HG02840 (cell line): Measurements from ENCODE around the gene POU3F1.
"Not testable (repeated sequence)": the region's sequence is repeated elsewhere in the genome, so short reads cannot be mapped to it uniquely, and the experiment has no call there.

Experiments used
- ATAC-seq: cut with Tn5 transposase; IDR thresholded peaks from one replicate; pipeline ENCODE4 v1.9.1; 2021; ENCODE audit warnings: mild to moderate bottlenecking, moderate library complexity, moderate number of reproducible peaks; ENCODE audit not compliant: unreplicated experiment, low FRiP score

The POU3F1 gene

DNA sequence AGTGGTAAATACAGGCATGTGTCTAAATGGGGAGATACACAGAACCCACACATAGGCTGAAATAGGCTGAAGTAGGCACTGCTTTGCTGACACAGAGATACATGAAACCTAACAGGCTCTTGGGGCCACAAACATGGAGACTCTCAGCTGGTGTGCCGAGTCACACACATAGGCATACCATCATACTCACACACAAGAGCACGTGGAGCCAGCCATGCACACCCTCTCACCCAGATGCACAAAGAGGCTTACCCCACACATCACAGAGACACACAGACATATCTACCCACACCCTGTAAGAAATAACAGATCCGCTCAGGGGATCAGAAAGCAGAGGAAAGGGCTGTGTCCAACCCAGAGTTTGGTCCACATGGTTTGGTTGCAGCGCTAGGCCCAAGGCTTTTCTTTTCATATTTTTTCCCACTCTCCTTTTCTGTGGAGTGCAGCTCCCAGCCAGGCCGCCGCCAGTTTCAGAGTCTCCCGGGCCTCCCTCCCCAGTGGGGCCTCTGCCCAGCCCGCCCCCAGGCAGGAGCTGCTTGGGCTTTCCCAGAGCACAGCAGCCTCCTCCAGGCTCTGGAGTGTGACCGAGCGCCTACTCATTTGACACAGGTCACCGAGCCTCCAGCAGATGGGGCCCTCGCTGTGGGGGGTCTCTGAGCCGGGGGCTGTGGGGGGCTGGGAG, 3.9 kb upstream of the POU3F1 start:
- ATAC-seq: no peak

DNA sequence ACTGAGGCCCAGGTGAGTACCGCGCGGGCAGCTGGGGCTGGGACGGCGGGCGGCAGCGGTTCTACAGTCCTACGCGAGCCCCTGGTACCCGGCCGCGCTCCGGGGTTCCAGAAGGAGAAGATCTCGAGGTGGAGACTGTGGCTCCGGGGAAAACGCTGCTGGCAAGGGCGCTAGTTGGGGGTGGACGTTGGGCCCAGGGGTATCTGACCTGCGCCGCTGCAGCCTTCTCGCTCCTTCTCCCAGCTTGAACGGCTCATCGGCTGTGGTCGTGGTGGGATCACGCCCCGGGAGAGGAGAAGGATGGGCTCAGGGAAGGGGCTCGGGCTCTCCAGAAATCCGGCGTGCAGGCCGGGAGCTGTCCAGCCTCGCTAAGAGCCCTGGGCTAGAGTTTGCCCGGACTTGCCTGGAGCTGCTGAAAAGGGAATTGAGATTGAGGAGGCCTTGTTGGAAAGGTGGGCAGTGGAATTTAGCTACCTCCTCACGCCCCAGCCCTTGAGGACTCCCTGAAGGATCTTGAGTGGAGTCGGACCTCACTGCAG, 1.1 kb upstream of the POU3F1 start:
- ATAC-seq: no peak

DNA sequence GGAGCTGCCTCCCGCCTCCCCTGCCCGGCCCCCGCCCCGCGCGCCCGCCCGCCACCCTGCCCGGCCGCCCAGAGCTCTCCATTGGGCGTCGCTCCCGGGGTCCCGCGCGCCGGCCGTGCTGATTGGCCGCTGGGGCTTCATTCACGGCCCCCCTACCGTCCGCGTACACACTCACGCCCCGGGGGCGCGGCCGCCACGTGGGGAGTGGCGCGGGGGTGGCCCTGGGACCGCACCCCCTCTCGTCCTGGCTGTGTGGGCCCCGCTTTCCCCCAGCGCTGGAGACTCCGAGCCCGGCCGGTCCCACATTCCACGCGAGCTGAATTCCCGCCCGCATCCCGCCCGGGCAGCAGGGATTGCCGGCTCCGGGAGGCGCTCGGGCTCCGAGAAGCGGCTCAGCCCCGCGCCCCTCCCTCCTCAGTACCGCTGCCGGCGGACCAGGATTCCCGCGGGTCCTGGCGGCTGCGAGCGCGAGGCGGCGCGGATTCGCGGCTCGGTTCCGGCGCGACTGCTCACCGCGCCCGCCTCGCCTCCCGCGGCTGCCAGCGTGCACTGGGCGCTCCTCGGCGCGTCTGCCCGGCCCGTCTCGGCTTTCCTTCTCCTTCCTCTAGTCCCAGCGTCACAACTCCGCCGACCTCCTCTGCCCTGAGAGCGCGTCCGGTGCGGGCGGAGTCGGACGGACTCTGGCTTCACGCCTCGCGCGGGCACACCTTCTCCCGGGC, 450 bp upstream of the POU3F1 start:
- ATAC-seq: peak; percentile 62

DNA sequence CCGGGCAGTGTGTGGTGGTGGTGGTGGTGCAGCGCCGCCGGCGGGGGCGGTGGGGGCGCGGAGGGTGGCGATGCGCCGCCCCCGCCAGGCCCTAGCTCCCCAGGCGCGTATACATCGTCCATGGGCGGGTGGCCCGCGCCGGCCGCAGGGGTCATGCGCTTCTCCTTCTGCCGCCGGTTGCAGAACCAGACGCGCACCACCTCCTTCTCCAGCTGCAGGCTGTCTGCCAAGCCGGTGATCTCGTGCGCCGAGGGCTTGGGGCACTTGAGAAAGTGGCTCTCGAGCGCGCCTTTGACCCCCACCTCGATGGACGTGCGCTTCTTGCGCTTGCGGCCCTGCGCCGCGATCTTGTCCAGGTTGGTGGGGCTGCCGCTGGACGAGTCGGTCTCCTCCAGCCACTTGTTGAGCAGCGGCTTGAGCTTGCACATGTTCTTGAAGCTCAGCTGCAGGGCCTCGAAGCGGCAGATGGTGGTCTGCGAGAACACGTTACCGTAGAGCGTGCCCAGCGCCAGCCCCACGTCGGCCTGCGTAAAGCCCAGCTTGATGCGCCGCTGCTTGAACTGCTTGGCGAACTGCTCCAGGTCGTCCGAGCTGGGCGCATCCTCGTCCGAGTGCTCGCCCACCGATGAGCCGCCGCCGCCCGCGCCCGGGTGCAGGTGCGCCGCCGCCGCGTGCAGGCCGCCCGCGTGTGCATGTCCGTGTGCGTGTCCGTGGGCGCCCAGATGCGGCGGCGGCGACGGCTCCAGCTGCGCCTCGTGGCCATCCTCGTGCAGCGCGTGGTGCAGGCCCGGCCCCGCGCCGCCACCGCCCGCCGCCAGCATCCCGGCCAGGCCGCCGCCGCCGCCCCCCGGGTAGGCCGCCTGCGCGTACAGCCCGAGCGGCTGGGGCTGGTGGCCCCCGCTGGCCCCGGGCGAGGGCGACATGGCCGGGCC, 926 bp downstream of the POU3F1 start:
- no peak for ATAC-seq

DNA sequence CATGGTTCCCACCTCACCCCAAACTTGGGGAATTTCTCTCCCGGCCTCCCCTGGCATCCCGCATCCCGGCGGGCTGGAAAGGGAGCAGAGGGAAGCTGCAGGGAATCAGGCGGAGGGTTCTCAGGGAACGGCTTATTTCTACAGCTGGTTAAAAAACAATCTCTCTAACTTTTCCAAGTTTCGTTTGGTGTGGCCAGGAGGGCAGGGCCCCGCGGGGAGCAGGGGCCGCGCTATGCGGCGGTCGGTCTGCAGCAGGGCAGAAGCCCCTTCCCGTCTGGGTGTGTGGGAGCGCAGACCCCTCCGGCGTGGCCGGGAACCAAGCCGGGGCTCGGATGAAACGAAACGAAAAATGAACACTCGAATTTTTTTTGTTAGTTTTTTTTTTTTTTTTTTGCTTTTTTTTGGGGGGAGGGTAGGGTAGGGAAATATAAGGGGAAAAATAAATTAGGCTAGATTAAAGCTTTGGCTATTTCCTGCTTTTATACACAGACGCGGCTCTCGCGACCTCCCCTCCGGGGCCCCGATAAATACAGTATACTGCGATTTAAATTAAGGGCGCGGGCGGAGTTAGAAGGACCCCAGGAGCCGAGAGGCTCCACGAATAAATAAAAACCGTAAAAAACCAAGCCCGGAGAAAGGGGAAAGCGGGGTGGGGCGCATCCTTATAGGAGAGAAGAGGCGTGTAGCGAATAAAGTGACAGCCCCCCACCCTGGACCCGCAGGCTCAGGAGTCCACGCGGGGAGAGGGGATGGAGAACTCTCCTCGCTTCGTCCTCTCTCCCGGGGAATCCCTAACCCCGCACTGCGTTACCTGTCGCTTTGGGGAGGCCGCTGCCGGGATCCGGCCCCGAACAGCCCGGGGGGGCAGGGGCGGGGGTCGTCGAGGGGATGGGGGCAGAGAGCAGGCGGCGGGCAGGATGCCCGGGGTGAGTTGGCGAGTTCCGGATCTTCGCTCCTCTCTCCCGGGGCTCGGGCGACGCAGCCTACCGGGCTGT, 2.1 kb downstream of the POU3F1 start:
- ATAC-seq: no peak

DNA sequence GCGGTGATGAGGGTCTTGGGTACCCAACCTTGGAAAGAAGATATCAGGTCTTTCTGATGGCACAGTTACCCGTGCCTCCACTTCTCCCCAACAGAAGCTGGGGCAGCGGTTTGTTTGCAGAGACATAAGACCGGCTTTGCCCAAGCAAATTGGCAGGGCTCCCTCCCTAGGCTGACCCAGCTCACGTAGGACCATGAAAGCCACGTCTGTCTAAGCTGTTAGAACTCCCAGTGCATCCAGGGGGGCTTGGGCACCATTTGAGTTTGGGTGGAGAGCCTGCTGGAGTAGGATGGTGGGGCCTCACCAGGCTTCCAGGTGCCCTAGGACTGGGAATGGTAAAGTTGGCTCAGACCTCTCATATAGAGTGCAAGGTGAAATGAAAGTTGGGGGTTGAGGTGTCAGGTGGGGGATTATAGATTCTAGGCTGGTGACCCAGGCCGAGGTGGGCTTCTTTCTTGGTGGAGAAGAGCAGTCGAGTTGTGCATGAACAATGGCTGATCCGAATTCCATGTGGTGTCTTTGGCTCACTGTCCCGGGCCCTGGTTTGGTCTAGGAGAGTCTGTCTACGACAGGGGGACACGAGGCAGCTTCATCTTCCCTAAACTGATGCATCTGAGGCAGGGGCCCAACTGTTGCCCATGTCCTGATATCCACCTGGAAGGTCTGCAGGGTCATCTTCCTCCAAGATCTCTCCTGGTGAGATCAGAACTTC, 3.4 kb downstream of the POU3F1 start:
- ATAC-seq: no peak

DNA sequence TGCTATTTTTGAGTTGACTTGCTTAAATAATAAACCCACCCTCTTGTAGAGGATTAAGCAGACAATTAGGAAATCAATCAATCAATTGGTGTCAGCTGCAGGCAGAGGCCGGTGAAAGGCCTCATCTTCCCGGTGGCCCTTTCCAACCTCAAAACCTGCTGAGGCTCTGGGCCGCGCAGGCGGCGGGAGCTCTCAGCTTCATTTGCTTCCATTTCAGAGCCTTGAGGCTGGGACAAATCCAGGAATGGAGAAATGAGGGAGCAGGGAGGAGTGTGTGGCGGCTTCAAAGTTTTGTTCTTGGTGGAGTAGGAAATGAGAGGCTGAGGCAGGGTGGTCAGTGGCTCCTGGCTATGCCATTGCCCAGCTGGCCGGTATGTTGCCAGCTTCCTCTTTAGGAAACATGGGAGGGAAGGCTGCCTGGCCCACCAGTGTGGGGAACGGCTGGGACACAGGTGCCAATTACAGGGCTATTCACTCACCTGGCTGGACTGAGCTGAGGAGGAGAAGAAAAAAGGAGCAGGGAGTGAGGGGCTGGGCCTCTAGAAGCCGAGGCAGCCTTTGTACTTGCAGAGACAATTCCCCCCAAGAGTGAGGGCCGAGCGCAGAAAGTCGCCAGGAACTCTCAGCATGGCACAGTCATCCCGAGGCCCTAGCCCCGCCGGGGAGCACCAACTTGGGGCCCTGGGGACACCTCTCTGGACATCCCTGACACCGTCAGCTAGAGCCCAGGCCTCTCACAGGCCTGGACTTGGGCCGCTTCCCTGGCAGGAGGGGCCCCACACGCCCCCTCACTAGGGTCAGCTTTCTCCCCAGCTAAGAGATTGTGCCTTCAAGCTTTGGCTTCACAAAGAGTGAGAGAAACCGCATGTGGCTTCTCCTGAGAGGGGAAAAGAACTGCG, 4.4 kb downstream of the POU3F1 start:
- ATAC-seq: no peak

DNA sequence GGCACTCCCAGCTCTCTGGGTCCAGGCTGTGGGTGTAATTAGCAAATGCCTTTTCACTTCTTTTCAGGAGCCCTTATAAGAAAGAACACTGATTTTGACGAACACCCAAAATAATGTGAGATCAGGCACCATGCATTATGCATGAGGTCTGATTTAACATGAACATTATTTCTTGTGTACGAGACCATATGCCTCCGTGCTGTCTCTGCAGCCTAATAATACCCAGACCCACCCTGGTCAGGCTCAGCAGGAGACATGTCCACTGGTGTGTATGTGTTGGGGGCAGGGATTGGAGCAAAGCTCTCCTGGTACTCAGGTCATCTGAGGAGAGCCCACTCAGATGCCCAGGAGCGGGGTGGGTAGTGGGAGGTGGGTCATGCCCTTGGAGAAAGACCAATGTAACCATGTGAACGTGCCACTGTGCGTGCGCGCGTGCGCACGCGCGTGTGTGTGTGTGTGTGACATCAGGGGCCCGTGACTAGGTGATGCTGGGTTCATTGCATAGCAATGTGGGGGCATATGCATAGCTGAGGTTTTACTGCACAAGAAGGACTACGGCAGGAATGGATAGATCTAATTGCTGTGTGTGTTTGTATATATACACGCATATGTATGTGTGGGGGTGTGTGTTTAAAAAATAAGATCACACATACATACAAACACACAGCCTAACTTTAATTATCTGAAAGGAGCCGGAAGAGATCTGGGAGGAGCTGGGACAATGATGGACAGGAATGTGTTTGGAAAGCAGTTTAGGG, 7.1 kb downstream of the POU3F1 start:
- no peak for ATAC-seq

DNA sequence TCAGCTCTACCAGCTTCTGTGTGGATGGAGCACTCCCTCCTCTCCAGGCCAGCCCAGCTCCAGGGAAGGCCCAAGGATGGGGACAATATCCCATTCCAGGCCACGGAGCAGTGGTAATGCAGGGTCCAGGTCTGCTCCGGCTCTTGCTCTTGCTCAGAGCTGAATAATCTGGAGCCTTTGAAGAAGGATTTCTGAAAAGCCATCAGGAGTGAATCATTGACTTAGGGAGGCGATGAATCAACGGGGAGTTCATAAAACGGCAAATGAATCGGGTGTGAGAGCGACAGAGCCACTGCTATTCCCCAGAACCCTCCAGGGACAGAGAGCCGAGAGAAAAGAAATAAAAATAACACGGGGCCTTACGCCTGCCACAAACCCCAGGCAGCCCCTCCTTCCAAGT, 7.7 kb downstream of the POU3F1 start:
- ATAC-seq: no peak

DNA sequence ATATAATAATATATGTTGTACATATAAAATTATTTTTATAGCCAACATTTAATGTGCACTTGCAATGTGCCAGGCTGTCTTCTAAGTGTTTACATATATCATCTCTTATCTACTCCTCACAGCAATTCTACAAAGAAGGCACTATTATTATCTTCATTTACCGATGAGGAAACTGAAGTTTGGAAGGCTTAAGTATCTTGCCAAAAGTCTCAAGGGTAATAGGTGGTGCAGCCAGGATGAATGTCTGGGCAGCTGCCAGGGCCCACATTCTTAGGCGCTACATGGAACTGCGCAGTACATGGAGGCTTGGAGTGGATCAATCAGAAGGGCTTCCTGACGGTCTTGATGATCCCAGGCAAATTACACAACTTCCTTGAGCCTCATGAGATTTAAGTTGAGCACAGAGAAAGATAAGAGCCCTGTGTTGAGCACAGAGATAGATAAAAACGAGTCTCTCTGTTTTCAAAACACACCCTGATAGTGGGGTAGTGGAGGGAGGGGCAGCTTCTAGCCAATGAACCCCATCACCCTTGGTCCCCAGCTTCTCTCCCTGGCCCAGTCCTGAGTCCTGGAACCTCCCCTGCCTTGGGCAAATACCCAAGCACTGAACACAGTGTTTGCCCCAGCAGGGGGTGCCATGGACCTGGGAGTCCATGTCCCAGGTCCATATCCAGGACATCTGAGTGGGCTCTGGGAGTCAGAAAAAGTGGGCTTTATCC, 9.2 kb downstream of the POU3F1 start:
- no peak for ATAC-seq

DNA sequence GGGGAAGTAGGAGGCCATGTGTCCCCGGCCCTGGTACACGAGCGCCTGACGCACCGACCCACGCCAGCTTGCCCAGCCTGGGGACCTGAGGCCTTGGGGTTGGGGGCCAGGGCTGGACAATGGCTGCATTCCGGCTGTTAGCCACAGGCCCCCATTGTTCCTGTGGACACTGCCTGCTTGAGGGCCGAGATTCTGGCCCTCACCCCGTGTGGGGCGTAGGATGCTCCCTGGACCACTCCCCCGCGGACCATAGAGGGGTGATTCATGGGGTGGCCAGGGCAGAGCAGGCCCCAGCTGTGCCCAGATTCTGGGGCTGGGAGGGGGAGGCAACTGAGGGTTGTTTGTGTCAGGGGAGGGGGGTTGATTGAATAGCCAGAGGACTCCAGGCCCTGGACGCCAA, 11.7 kb downstream of the POU3F1 start:
- ATAC-seq: no peak

DNA sequence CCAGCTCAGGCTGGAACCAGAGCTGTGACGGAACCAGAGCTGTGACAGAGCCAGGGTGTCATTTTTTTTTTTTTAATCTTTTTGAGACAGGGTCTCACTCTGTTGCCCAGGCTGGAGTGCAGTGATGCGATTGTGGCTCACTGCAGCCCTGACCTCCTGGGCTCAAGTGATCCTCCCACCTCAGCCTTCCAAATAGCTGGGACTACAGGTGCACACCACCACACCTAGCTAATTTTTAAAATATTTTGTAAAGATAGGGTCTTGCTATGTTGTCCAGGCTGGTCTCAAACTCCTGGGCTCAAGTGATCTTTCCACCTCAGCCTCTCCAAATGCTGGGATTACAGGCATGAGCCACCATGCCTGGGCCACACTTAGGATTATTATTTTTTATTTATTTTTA, 13.6 kb downstream of the POU3F1 start:
- not testable (repeated sequence) for ATAC-seq

DNA sequence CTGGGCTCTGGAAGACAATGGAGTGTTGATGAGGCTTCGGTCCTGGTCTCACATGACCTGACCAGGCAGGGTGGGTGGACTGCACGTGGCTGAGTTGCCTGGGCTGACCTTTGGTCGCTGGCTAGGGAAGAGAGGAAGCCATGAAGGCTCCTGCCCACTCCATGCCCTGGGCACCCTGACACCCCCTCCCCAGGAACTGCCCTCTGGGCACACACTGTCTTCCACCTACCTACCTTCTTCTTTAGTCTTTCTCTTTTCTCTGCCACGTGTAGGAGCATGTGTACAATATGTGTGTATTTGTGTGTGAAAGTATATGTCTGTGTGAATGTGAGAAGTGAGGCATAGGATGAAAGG, 15.1 kb downstream of the POU3F1 start:
- no peak for ATAC-seq

DNA sequence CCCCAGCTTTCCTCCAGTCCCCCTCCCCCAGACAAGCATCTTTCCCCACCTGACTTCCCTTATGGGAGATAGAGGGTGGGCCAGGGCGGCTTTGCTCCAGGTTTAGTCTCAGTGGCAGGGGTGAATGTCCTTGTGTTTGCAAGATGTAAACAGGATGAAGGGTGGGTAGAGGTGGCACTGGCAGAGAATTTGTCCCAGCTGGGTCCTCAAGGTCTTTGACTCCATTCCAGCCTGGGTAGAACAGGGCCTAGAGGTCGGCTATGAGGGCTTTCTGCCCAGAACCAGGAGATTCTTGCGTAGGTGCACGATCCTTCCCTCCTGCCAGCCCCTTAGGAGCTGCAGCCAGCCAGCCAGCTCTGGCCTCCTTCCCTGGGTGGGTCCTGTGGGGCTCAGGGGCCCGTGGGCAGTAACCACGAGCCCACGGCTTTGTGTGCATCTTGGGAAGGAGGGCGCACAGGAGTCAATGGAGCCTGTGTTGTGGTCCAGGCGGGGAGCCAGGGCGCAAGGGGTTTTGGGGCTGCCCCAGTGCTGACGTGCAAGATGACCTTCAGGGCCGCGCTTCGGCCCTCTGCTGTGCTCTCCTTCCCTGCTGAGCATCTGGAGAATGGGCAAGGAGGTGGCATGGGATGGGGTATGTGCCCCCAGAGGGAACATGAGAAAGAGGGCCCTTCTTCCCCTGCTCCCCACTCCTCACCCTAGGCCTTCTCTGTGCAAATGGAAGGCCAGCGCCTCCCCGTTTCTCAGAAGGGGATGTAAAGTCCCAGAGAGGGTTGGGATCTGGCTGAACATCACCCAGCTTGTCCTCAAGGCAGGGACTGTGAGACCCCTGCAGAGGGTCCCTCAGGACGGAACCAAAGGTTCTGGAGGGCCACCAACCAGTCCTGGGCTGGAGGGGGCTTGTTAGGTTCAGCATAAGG, 15.7 kb downstream of the POU3F1 start:
- no peak for ATAC-seq

DNA sequence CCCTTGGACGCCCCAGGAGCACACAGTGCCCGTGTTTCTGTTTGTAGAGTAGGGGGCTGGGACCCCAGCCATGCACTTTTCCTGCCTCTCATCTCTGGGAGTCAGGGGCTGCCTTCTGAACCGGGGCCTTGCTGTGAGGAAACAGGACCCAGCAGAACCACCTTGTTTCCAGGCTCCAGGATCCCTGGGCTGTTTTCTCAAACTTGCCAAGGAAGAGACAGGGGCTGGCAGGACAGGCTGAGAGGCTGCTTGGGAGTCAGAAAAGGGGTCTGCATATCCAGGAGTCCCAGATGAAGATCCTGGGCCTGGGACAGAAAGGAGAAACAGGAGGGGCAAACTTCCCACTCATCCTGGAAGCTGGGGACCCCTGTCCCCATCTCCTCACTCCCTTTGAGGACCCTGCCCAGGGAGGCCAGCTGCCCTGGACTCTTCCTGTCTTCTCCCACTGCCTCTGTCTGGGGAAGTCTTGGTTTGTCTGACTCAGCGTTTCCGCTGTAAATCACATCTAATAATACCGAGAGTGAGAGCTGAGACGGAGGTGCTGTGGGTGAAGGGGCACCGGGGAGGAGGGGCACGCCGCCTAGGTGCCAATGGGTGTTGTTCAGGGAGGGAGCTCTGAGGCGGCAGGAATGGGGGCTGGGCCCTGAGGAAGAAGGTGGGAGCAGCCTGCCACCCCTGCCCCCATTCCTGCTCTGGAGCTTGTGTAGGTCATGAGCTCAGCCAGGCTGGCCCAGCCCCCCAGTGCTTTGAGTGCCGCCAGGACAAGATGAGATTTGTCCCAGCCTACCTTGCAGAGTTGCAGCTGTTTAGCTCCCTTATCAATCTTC, 16.7 kb downstream of the POU3F1 start:
- ATAC-seq: no peak
